Esophagus squamous epithelium (tissue), 5 donors: ENCODE data around the gene MGAM2. TPM values are rescaled to one million over a fixed set of nuclear protein-coding genes. Genes with fewer than 3 reads are reported as not detected.

Source experiments
- DNase-seq: peaks from one replicate; lab custom pipeline; 2025; lab: John Stamatoyannopoulos, UW
- H3K27ac ChIP-seq, 4 donors: fragments of 200-600 bp; sonication (generic); one replicate each; pipeline ENCODE4 v1.5.1; 2016 to 2019; ENCODE audit warnings: mild to moderate bottlenecking in 1 of 4
- H3K27me3 ChIP-seq, 4 donors: fragments of 200-600 bp; sonication (generic); 1 replicate in 3 of 4; 2 replicates in 1 of 4; pipeline versions ENCODE4 v1.5.1 to v1.6.0; 2017 to 2021; ENCODE audit warnings: antibody characterized with exemption in 1 of 4
- H3K36me3 ChIP-seq, 3 donors: fragments of 200-600 bp; sonication (generic); one replicate each; pipeline ENCODE4 v1.5.1; 2016 to 2019
- H3K4me1 ChIP-seq, 3 donors: fragments of 200-600 bp; sonication (generic); one replicate each; pipeline ENCODE4 v1.5.1; 2017 to 2019
- H3K4me3 ChIP-seq, 4 donors: fragments of 200-600 bp; sonication (generic); 1 replicate in 3 of 4; 2 replicates in 1 of 4; pipeline ENCODE4 v1.5.1; 2016 to 2019; ENCODE audit warnings: mild to moderate bottlenecking in 2 of 4, moderate library complexity in 1 of 4
- H3K9me3 ChIP-seq, 3 donors: fragments of 200-600 bp; sonication (generic); one replicate each; pipeline ENCODE4 v1.5.1; 2016 to 2019
- POLR2A ChIP-seq, 4 donors: fragments of 450-650 bp; IDR thresholded peaks; one replicate each; pipeline ENCODE4 v1.6.1; 2017; ENCODE audit warnings: antibody characterized with exemption in 4 of 4, mild to moderate bottlenecking in 4 of 4, moderate library complexity in 3 of 4
- WGBS, 2 donors: methylation state at CpG; one replicate each; pipeline ENCODE4 v1.1.5; 2018; 5-methylcytosine and 5-hydroxymethylcytosine counted together
- intact Hi-C: fragments of 100-400 bp; cut with DNase I; formaldehyde crosslinking; loops from one replicate; pipeline ENCODE4 v1.15.0; 2022
- total RNA-seq, 4 donors: library from RNA; depleted of rRNA; stranded (reverse); fragments of >200 nt; gene quantifications; one replicate each; pipeline ENCODE4 v1.1.0, GENCODE V29; 2016
- TF ChIP-seq, protein P1 (sequence below), 6 experiments: fragments of 450-650 bp in 4 of 6; fragments of 200-600 bp in 2 of 6; sonication (generic) in 2 of 6; IDR thresholded peaks; one replicate each; pipeline ENCODE4 v1.5.1; 2016 to 2019; ENCODE audit warnings: antibody characterized with exemption in 6 of 6, mild to moderate bottlenecking in 4 of 6, moderate library complexity in 4 of 6
- donor health status: DM: yes; HTN: yes; CAD: no.

Gene MGAM2
- total RNA-seq, 4 donors from 2014 or later, result 0.04 TPM; not detected in 3

GRCh38 chr7:142153400-142153799 is 41.9 kb downstream of the MGAM2 start:
- no peaks in the 10 kb centered on the region for H3K27me3 ChIP-seq
- intact Hi-C loops, result no loop called here
- no peak overlapping the region for H3K27ac ChIP-seq
- H3K4me3 ChIP-seq, result no peak overlapping the region
- no peaks in the 10 kb centered on the region for H3K9me3 ChIP-seq
- no peaks in the 10 kb centered on the region for H3K36me3 ChIP-seq
- 82 to 83% methylated on average over 4 of the region's 4 CpGs for WGBS, 2 donors
- no peak for DNase-seq
- no peaks in the 10 kb centered on the region for H3K4me1 ChIP-seq
- TF ChIP-seq POLR2A (IDR thresholded peaks at IDR 0.05), result no peak
- TF ChIP-seq, protein P1, sequence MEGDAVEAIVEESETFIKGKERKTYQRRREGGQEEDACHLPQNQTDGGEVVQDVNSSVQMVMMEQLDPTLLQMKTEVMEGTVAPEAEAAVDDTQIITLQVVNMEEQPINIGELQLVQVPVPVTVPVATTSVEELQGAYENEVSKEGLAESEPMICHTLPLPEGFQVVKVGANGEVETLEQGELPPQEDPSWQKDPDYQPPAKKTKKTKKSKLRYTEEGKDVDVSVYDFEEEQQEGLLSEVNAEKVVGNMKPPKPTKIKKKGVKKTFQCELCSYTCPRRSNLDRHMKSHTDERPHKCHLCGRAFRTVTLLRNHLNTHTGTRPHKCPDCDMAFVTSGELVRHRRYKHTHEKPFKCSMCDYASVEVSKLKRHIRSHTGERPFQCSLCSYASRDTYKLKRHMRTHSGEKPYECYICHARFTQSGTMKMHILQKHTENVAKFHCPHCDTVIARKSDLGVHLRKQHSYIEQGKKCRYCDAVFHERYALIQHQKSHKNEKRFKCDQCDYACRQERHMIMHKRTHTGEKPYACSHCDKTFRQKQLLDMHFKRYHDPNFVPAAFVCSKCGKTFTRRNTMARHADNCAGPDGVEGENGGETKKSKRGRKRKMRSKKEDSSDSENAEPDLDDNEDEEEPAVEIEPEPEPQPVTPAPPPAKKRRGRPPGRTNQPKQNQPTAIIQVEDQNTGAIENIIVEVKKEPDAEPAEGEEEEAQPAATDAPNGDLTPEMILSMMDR (IDR thresholded peaks at IDR 0.05), result no peak

DNA sequence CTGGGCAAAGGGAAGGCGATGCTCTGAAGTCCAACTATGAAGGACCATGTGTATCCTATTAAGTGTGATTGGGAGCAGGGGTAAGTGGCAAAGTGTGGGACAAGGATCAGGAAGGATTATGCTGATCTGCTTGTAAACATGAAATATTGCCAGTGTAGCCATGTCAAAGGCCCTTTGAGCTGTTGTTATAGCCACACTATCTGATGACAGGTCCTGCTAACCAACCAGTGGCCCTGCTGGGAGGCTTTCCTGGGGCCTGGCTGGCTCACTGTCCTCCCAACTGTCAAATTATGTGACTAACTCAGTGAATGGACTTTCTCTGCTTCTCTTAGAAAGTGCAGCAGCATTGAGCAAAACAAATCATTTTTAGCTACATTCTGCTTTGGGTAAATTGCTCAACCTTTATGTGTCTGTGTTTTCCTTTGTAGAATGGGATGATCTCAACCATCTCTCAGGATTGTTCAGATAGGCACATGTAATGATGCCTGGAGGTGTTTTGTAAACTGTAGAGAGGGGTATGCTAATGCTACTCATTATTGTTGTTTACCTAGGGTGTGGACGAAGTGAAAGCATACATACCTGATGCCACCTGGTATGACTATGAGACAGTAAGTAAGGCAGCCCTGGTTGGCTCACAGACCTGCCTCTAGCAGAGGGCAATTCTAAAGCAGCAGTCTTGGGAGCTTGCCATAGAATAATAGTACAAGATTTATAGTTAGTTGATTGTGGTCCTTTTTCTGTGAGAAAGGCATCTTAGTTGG is 47.4 kb downstream of the MGAM2 start:
- Histone ChIP-seq H3K4me1 (no peaks in the 10 kb centered on the region), H3K27ac (no peak overlapping the region), H3K9me3 (no peaks in the 10 kb centered on the region), H3K27me3 (no peaks in the 10 kb centered on the region), H3K4me3 (no peak overlapping the region), H3K36me3 (no peaks in the 10 kb centered on the region)
- TF ChIP-seq, protein P1 (IDR thresholded peaks at IDR 0.05), result no peak
- no peak for TF ChIP-seq POLR2A (IDR thresholded peaks at IDR 0.05)
- WGBS, 2 donors, result 48 to 66% methylated on average over 2 of the region's 2 CpGs
- intact Hi-C loops, result no loop called here
- no peak for DNase-seq

DNA sequence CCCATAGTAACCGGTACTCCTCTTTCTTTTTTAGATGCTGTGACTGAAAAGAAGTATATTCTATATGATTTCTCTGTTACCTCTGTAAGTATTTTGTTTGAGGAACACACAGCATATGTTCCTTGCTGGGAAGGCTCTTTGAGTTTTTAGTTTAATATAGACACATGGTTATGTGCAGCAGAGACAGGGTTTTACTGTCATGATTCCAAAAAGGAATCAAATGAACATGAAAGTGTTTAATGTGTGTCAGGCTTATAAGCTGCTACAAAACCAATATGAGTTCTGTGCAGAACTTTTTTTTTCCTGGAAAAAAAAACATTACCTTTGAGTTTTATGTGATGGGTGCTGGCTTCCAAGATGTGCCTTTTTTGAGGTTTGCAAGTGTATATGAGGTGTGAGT is 50.4 kb downstream of the MGAM2 start:
- DNase-seq, result no peak
- TF ChIP-seq, protein P1 (IDR thresholded peaks at IDR 0.05), result no peak
- TF ChIP-seq POLR2A (IDR thresholded peaks at IDR 0.05), result no peak
- 77 to 79% methylated on average over 1 of the region's 1 CpG for WGBS, 2 donors
- H3K4me3 ChIP-seq, result no peak overlapping the region
- no peak overlapping the region for H3K27ac ChIP-seq
- no peaks in the 10 kb centered on the region for H3K9me3 ChIP-seq
- H3K4me1 ChIP-seq, result no peaks in the 10 kb centered on the region
- H3K27me3 ChIP-seq, result no peaks in the 10 kb centered on the region
- intact Hi-C loops, result no loop called here
- no peaks in the 10 kb centered on the region for H3K36me3 ChIP-seq

- H3K4me3 ChIP-seq, result no peak overlapping the region
- peaks cover 0 to 5% (median 0%) of the 10 kb centered on the region in 3 donors for H3K9me3 ChIP-seq
- intact Hi-C loops, result no loop called here
- no peaks in the 10 kb centered on the region for H3K4me1 ChIP-seq
- TF ChIP-seq, protein P1 (IDR thresholded peaks at IDR 0.05), result no peak
- no peak for TF ChIP-seq POLR2A (IDR thresholded peaks at IDR 0.05)
- WGBS, 2 donors, result 86 to 95% methylated on average over 1 to 2 of the region's 2 CpGs
- H3K27me3 ChIP-seq, result no peaks in the 10 kb centered on the region
- H3K36me3 ChIP-seq, result no peaks in the 10 kb centered on the region
- DNase-seq, result no peak
- no peak overlapping the region for H3K27ac ChIP-seq
Measured at GRCh38 chr7:142168746-142169145, 57.2 kb downstream of the MGAM2 start.

DNA sequence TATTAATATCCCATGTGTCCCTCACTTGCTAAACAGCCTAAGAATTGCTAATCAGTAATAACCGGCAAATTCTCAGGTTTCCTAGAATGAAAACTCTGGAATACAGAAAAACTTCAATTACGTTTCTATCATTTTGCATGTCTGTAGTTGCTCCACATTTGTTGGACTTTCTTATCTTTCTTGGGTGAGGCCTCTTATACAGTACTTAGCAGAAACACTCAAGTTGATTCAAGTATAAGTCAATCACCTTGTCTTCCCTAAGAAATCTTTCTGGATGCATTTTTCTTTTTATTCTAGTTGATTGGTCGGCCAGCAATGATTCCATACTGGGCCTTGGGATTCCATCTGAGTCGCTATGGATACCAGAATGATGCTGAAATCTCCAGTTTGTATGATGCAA is 61.4 kb downstream of the MGAM2 start:
- intact Hi-C loops, result no loop called here
- H3K4me3 ChIP-seq, result no peak overlapping the region
- DNase-seq, result no peak
- H3K27ac ChIP-seq, result no peak overlapping the region
- peaks cover 0 to 5% (median 0%) of the 10 kb centered on the region in 3 donors for H3K9me3 ChIP-seq
- WGBS, 2 donors, result 70 to 75% methylated on average over 4 of the region's 4 CpGs
- TF ChIP-seq, protein P1 (IDR thresholded peaks at IDR 0.05), result no peak
- TF ChIP-seq POLR2A (IDR thresholded peaks at IDR 0.05), result no peak
- no peaks in the 10 kb centered on the region for H3K27me3 ChIP-seq
- H3K4me1 ChIP-seq, result no peaks in the 10 kb centered on the region
- no peaks in the 10 kb centered on the region for H3K36me3 ChIP-seq
